Ramos (cell line): ENCODE results near the gene KPNA4.
"Not testable (repeated sequence)": the region's sequence is repeated elsewhere in the genome, so short reads cannot be mapped to it uniquely, and the experiment has no call there.

Experiments
- in situ Hi-C: fragments of 300-500 bp; cut with MboI; formaldehyde crosslinking; loops from one replicate; pipeline ENCODE4 v1.14.3; 2022; ENCODE audit warnings: low sequenced_read_pairs; ENCODE audit not compliant: unreplicated experiment

KPNA4 gene

DNA sequence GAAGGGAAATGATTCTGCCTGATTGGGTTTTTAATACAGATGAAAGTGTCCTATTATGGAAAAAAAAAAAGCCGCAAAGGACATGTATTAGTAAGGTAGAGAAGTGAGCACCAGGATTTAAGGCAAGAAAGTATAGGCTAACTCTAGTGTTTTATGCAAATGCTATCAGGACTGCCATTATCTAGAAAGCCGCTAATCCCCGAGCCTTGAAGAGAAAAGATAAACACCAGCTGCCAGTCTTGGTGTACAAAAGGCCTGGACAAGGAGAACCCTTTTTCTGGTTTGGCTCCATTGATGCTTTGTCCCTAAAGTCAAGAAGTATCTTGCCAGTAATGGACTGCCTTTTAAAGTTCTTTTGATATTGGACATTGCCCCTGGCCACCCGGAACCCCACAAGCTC lies 107.2 kb downstream of the KPNA4 start:
- in situ Hi-C loops = no loop called here

GRCh38 chr3:160455846-160456245 lies 109.5 kb downstream of the KPNA4 start:
- in situ Hi-C loops = no loop called here

DNA sequence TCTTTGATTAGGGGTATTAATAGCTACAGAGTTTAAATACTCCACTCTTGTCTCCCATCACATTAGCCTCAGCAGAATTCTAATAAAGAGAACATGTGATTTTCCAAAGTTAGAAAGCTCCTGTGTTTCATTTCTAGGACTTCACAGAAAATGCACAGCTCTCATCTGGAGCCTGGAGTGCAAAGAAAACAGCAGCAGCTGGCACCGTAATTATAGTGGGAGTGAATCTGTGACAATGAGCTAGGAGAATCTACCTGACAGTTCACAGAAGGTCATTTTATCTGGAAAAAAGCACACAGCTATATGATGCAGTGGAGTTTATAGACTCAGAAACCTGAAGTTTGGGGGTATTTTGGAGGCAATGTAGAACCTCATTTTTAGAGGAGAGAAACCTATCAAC lies 110.4 kb downstream of the KPNA4 start:
- in situ Hi-C loops = no loop called here

DNA sequence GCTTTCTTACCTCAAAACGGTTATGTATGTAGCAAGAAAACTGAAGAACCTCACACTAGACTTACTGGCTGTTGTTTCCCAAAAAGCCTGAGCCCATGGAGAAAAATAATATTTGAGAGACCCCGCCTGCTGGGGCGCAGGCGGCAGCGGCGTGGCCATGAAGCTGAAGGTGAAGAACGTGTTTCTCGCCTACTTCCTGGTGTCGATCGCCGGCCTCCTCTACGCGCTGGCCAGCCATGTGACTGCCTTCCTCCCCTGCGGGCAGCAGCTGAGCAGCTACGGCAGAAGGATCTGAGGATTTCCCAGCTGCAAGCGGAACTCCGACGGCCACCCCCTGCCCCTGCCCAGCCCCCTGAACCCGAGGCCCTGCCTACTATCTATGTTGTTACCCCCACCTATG lies 113.1 kb downstream of the KPNA4 start:
- in situ Hi-C loops = not testable (repeated sequence)

DNA sequence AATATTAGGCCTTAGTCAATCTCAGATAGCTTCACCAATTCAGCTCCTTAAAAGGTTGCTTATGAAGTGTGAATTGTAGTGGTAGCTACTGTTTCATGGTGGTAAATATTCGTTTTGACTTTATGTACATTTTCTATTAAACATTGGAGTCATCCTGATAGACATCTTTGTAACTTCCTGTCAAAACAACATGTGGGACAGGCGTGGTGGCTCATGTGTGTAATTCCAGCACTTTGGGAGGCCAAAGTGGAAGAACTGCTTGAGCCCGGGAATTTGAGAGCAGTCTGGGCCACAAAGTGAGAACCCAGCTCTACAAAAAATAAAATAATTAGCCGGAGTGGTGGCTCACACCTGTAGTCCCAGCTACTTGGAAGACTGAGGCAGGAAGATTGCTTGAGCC lies 113.8 kb downstream of the KPNA4 start:
- in situ Hi-C loops = no loop called here

- in situ Hi-C loops = no loop called here
Measured at GRCh38 chr3:160450846-160451245, 114.5 kb downstream of the KPNA4 start.

GRCh38 chr3:160449636-160450598 lies 115.5 kb downstream of the KPNA4 start, which contains the start of gene TRIM59:
TSS of gene TRIM59 (minus strand) at chr3:160449786. CDS start at chr3:160439183, 10,603 bp downstream.
- in situ Hi-C loops = no loop called here

DNA sequence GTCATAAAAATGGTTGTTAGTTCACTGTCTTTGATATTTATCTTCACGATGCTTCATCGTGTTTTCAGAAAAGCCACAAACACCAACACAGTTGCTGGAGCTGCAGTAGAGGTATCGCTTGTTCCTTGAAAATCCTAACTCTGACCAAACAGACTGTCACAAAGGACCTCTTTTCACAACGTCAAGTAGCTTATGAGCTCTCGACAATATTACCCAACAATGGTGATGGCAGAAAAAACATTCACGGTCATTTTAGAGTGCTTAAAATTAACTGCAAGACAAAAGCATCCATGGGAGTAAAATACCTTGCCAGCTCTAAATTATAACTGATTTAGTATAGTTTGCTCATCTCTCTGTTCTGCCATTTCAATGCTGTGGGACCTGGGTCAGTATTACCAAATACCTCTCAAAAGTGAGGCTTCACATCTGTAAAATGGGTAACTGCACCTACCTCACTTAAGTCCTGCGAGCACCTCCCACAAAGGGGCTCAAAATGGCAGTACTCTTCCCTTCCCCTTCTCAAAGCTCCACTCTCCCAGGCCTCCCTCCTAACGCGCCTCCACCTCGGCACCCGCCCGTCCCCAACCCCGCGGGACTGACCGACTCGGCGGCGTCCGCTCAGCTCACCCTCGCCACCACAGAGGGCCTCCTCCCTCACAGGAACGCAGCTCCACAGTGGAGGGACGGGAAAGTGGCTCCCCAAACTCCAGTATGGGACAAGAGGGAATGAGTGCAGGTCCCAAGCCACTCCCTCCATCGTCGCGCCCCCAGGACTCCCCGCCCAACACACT lies 116.3 kb downstream of the KPNA4 start:
- in situ Hi-C loops = no loop called here

- in situ Hi-C loops = no loop called here
Measured at GRCh38 chr3:160447544-160447943, 117.8 kb downstream of the KPNA4 start.

DNA sequence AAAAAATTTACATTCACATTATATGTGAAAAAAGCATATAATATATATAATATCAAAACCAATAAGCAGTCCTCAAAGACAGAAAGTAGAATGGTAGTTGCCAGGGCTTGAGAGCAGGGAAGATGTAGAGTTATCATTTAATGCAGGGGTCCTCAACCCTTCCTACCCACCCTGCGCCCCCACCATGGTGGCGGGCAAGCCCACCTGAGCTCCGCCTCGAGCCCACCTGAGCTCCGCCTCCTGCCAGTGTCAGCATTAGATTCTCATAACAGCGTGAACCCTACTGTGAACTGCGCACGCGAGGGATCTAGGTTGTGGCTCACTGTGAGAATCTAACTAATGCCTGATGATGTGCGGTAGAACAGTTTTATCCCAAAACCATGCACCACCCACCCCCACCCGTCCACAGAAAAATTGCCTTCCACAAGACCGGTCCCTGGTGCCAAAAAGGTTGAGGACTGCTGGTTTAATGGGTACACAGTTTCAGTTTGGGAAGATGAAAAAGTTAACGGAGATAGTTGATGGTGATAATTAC lies 118.8 kb downstream of the KPNA4 start:
- in situ Hi-C loops = no loop called here

DNA sequence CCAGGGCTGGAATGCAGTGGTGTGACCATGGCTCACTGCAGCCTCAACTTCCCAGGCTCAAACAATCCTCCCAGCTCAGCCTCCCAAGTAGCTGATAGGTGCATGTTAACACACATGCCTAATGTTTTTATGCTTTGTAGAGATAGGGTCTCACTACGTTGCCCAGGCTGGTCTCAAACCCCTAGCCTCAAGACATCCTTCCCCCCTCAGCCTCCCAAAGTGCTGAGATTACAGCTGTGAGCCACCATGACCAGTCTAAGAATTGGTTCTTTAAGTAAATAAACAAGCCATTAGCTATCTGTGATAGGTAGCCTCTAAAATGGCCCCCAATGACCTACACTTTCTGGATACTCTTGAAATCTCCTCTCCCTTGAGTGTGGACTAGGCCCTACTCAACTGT lies 119.5 kb downstream of the KPNA4 start:
- in situ Hi-C loops = no loop called here
